Thymus (tissue), 11 donors: ENCODE data around the gene ATAD3B. TPM values are rescaled to one million over a fixed set of nuclear protein-coding genes. Genes with fewer than 3 reads are reported as not detected.

ENCODE experiments used
- DNase-seq, 9 donors: peaks; one replicate each; pipeline ENCODE4 v3.0.0-alpha.2; 2013; ENCODE audit warnings: low spot score in 9 of 9, low read depth in 6 of 9, missing footprints in 1 of 9
- H3K27ac ChIP-seq, 2 donors: one replicate each; pipeline ENCODE4 v1.5.1; 2013; ENCODE audit warnings: control low read depth in 1 of 2, low read depth in 1 of 2, low read length in 1 of 2, mild to moderate bottlenecking in 1 of 2, moderate library complexity in 1 of 2
- H3K27me3 ChIP-seq, 2 donors: one replicate each; pipeline ENCODE4 v1.5.1; 2013; ENCODE audit warnings: low read length in 1 of 2; ENCODE audit not compliant: control insufficient read depth in 2 of 2, insufficient read depth in 1 of 2
- H3K36me3 ChIP-seq, 2 donors: one replicate each; pipeline ENCODE4 v1.5.1; 2013; ENCODE audit warnings: low read length in 1 of 2, mild to moderate bottlenecking in 1 of 2, moderate library complexity in 1 of 2; ENCODE audit not compliant: control insufficient read depth in 2 of 2, insufficient read depth in 2 of 2
- H3K4me1 ChIP-seq, 2 donors: one replicate each; pipeline ENCODE4 v1.5.1; 2013; ENCODE audit warnings: low read length in 2 of 2; ENCODE audit not compliant: control insufficient read depth in 2 of 2, insufficient read depth in 2 of 2
- H3K4me3 ChIP-seq, 2 donors: one replicate each; pipeline ENCODE4 v1.5.1; 2013; ENCODE audit warnings: low read length in 2 of 2, control low read depth in 1 of 2, mild to moderate bottlenecking in 1 of 2
- H3K9me3 ChIP-seq, 2 donors: one replicate each; pipeline ENCODE4 v1.5.1; 2013; ENCODE audit warnings: low read length in 1 of 2, mild to moderate bottlenecking in 1 of 2; ENCODE audit not compliant: control insufficient read depth in 2 of 2, insufficient read depth in 1 of 2
- WGBS: extraction: QIAGEN DNeasy Blood & Tissue Kit; methylation state at CpG from one replicate; pipeline ENCODE4 v1.1.7; 2013; 5-methylcytosine and 5-hydroxymethylcytosine counted together
- polyA plus RNA-seq: library from polyadenylated mRNA; stranded (reverse); fragments of 200-250 nt; gene quantifications from one replicate; pipeline ENCODE4 v1.2.3, GENCODE V29; 2013
- total RNA-seq: library from RNA; stranded (reverse); fragments of 120-200 nt; gene quantifications from one replicate; pipeline ENCODE4 v1.2.4, GENCODE V29; 2013
- donor health status: healthy.

Gene ATAD3B
- total and polyA plus RNA-seq, 2 donors, result 14.9 to 58.9 TPM

DNA sequence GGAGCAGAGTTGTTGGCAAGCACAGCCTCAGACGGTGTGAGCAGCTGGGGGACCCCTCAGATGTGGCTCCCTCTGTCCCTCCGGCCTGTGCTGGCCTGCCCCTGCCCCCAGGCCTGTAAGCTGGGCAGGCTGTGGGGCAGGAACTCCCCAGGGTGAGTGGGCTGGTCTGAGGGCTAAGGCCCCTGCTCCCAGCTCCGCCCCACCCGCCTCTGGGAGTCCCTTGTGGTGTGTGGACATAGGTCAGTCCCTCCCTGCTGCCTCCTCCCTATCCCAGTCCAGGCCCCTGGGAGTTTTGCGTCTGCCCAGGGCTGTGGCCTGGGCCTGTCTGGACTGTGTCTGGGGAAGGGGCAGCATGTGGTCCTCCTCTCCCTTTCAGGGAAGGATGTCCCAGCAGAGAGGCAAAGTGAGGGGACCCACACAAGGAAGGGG, 39.7 kb upstream of the ATAD3B start:
- H3K36me3 ChIP-seq, result no peaks in the 10 kb centered on the region
- H3K9me3 ChIP-seq, result peaks cover 1 to 7% of the 10 kb centered on the region in 2 donors
- 76% methylated on average over 5 of the region's 5 CpGs for WGBS
- H3K27ac ChIP-seq, result peak overlapping the region; percentile 3 to 43
- H3K4me1 ChIP-seq, result peaks cover 13 to 37% of the 10 kb centered on the region in 2 donors
- no peak for DNase-seq
- H3K4me3 ChIP-seq, result no peak overlapping the region
- H3K27me3 ChIP-seq, result peaks cover 30 to 86% of the 10 kb centered on the region in 2 donors

DNA sequence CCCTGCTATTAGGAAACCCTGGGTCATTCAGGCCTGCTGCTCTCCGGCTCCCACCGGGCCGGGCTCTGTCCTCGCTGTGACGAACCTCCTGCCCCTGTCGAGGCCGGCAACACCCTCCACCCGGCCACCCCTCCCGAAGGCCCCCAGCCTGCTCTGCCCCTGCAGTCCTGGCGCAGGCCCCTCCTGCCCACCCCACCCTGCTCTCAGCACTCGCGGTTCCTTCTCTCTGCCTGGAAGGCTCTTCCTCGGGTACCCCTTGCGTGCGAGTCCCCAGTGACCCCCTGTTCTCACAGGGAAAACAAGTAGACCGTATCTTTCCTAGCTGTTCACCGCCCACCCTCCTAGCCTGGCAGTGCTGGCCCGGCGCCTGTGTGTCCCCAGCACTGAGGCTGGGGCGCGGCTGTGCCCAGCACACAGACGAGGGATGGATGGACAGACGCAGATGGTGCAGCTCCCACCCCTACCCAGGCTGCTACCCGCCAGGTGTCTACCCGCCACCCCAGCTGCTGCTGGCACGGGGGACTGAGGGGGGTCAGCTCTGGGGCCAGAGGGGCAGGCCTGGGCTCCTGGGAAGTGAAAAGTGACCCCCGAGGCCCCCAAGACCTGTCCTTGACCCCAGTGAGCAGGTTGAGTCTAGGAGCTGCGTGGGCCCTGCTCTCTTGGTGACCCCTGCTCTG, 39.2 kb upstream of the ATAD3B start:
- DNase-seq, result no peak
- 89% methylated on average over 28 of the region's 28 CpGs for WGBS
- H3K9me3 ChIP-seq, result peaks cover 1 to 11% of the 10 kb centered on the region in 2 donors
- peak overlapping the region; percentile 3 to 26 for H3K27ac ChIP-seq
- no peaks in the 10 kb centered on the region for H3K36me3 ChIP-seq
- peaks cover 32 to 88% of the 10 kb centered on the region in 2 donors for H3K27me3 ChIP-seq
- peaks cover 10 to 35% of the 10 kb centered on the region in 2 donors for H3K4me1 ChIP-seq
- H3K4me3 ChIP-seq, result no peak overlapping the region

DNA sequence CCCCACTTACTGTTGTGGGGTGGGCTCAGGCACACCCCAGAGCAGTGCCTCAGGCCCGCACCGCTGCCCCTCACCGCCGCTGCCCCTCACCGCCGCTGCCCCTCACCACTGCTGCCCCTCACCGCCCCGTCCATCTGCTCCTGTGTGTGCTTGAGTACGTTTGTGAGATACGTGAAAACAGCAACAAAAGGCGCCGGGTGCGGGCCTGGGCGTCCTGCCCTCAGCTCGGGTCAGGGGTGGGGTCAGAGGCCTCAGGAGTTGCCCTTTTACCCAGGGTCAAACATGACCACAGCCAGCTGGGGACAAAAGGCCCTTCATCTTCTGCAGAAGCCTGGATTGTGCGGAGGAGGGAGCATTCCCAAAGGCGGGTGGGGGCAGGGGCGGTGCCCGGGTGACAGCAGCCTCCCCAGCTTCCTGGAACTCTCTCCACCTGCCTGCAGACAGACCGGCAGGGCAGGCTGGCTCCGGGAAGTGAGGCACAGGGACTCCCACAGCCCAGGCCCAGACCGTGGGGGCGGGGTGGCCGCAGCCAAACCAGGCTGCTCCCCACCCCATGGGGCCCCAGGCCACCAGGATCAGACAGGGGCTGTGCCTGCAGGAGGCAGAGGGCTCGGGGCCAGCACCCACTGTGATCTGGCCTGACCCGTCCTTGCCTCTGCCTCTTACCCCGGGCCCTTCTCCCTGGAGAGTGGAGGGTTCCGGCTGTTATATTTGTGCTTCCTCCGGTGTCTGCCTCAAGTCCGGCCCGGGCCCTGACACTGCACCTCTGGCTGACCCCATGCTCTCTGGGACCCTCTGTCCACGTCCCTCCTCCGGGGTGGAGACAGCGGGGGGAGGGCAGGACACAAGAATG, 38.4 kb upstream of the ATAD3B start:
- Histone ChIP-seq H3K9me3 (peaks cover 1 to 9% of the 10 kb centered on the region in 2 donors), H3K36me3 (no peaks in the 10 kb centered on the region), H3K27me3 (peaks cover 32 to 94% of the 10 kb centered on the region in 2 donors), H3K27ac (peak overlapping the region; percentile 64 to 70), H3K4me3 (no peak overlapping the region), H3K4me1 (peaks cover 10 to 35% of the 10 kb centered on the region in 2 donors)
- DNase-seq, result no peak
- 77% methylated on average over 34 of the region's 34 CpGs for WGBS

DNA sequence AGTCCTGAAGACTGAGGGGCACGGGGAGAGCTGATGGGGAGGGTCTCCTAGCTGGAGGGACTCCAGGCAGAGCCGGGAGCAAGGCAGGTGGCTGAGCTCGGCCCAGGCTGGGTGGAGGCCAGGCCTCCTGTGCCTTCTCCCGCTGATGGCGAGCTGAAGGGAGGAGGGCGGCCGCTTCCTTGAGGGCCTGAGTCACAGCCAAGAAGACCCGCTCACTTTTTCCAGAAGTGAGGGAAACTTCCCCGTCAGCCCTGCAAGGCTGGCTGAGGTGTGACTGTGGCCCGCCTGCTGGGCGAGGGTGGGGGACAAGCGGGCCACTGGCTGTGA, 37.8 kb upstream of the ATAD3B start:
- no peak for DNase-seq
- no peak overlapping the region for H3K4me3 ChIP-seq
- 30% methylated on average over 12 of the region's 12 CpGs for WGBS
- peaks cover 10 to 35% of the 10 kb centered on the region in 2 donors for H3K4me1 ChIP-seq
- H3K9me3 ChIP-seq, result peaks cover 0 to 8% of the 10 kb centered on the region in 2 donors
- peak overlapping the region; percentile 44 to 64 for H3K27ac ChIP-seq
- H3K36me3 ChIP-seq, result no peaks in the 10 kb centered on the region
- peaks cover 32 to 94% of the 10 kb centered on the region in 2 donors for H3K27me3 ChIP-seq

DNA sequence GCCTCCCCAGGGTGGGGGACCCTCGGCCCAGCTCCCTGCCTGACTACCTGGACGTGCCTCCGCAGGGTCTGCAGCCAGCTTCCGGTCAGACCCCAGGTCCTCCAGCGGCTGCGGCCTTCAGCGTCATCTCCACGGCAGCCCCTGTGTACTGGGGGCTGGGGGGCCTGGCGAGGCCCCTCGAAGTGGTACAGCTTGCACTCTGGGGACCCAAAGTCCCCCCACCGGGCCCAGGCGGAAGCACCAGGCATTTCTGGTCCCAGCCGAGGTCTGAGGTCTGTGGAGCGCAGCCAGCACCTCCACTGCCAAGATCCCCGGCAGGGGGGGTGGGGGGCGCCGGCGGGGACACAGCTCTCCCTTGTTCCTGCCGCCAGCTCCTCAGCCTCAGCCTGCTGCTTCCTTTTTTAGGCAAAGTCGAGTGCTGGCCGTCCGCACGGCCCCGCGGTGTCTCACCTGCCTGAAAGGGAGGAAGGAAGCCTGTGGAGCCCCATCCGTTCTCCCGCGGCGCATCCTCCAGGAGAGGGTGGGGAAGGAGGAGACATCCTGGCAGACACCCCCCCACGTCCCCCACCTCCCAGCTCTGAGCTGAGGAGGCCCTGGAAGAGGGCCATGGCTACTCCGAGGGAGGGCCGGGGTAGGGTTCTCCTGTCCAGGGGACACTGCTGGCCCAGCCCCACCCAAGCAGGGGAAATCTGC, 37.3 kb upstream of the ATAD3B start:
- Histone ChIP-seq H3K36me3 (no peaks in the 10 kb centered on the region), H3K4me1 (peaks cover 10 to 35% of the 10 kb centered on the region in 2 donors), H3K27ac (peak overlapping the region; percentile 62 to 77), H3K4me3 (no peak overlapping the region), H3K9me3 (peaks cover 0 to 8% of the 10 kb centered on the region in 2 donors), H3K27me3 (peaks cover 32 to 94% of the 10 kb centered on the region in 2 donors)
- DNase-seq, result no peak
- 3% methylated on average over 32 of the region's 32 CpGs for WGBS

DNA sequence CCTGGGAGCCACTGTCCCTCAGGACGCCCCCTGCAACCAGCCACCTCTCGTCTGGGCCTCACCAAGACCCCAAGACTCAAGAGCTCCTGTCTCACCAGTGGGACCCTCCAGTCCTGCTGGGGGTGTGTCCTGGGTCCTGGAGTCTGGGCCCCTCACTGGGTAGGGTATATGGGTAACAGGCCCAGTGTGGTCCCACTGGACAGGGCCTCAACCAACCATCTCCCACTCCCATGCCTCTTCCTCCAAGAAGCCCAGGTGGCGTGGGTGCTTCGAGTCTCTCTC, 36.8 kb upstream of the ATAD3B start:
- WGBS, result 60% methylated on average over 4 of the region's 4 CpGs
- Histone ChIP-seq H3K4me1 (peaks cover 10 to 35% of the 10 kb centered on the region in 2 donors), H3K4me3 (no peak overlapping the region), H3K27me3 (peaks cover 32 to 89% of the 10 kb centered on the region in 2 donors), H3K36me3 (no peaks in the 10 kb centered on the region), H3K9me3 (peaks cover 0 to 8% of the 10 kb centered on the region in 2 donors), H3K27ac (peak overlapping the region; percentile 62 to 77)
- no peak for DNase-seq

DNA sequence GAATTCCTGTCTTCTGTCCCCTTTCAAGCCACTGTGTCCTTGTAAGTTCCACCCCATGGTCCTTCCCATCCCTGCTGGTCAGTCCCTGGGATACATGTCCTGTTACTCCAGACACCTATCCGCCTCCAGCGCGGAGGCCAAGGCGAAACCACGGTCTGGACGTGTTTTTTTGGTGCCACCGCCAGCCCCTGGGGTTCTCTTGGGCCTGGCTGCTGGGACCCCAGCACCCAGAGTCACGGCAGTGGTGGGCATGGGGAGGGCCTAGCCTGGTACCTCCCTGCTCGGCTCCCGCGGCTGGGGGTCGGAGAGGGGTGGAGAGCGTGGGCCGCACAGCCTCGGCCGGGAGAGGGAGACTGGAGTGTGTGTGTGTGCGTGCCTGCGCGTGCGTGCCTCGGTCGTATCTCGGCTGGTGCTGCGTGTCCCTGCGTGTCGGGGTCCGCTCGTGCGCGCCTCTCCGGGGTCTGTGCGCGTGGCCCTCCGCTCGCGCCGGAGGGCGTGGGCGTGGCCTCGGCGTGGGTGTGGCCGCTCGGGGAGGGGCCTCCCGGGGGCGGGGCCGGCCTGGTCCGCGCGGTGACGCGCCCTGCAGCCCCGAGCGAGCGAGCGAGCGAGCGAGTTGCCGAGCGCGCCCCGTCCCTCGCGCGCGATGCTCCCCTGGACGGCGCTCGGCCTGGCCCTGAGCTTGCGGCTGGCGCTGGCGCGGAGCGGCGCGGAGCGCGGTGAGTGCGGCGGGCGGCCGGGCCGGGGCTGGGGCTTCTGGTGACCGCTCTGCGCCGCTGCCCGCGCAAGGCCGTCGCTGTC, 36.3 kb upstream of the ATAD3B start, which contains the start of gene VWA1:
Gene VWA1 (plus strand): TSS at position 585 of the 798 bp plus-strand sequence. CDS start 59 bp downstream, at position 644.
- H3K27me3 ChIP-seq, result peaks cover 32 to 89% of the 10 kb centered on the region in 2 donors
- peaks cover 0 to 8% of the 10 kb centered on the region in 2 donors for H3K9me3 ChIP-seq
- peak within 1 kb of the TSS in 1 of 2 donors; percentile 44 for H3K4me3 ChIP-seq
- H3K27ac ChIP-seq, result peak within 1 kb of the TSS; percentile 62 to 77
- DNase-seq, result peak in 6 of 9 donors; percentile 33 to 64 (median 50)
- whole genome bisulfite sequencing, result 8% methylated on average over 89 of the region's 89 CpGs
- H3K36me3 ChIP-seq, result no peaks in the 10 kb centered on the region
- peaks cover 10 to 35% of the 10 kb centered on the region in 2 donors for H3K4me1 ChIP-seq

DNA sequence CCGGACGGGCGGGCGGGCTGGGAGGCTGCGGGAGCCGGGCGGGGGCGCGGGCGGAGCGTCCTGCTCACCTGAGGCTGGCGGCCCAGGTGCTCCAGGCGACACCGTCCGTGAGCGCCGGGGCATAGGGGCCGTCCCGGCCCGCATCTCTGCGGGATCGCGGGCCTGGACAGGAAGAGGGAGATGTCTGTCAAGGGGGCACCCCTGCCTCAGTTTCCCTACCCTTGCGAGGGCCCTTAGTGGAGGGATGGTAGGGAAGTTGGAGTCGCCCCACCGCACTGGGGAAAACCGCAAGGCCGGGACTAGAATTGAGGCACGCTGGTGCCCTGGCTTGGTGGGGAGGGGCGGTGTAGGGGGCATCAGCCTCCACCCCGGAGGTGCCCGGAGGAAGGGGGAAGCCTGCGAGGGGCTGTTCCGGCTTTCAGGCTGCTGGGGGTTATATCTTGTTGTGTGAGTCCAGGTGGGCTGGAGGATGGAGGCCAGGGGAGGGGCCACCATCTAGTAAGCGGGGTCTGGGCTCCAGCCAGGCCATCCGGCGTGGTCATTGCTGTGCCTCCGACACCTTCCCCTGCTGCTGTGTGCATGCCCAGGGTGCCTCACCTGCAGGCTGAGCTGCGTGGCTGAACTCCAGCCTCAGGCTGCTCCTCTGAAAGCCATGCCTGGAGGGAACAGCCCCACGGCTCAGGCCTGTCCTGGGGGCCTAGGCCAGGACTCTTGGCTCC, 35.5 kb upstream of the ATAD3B start:
- no peak for DNase-seq
- Histone ChIP-seq H3K36me3 (no peaks in the 10 kb centered on the region), H3K27ac (no peak overlapping the region), H3K27me3 (peaks cover 32 to 89% of the 10 kb centered on the region in 2 donors), H3K4me1 (peaks cover 10 to 31% of the 10 kb centered on the region in 2 donors), H3K4me3 (peak overlapping the region in 1 of 2 donors; percentile 44), H3K9me3 (peaks cover 0 to 12% of the 10 kb centered on the region in 2 donors)
- WGBS, result 19% methylated on average over 40 of the region's 40 CpGs
